ENCODE measurements around the gene TSC22D2.
A peak's percentile ranks its signal among the peaks of the same experiment; 100 is the strongest.
"Not testable (repeated sequence)": the region's sequence is repeated elsewhere in the genome, so short reads cannot be mapped to it uniquely, and the experiment has no call there.

The TSC22D2 gene

DNA sequence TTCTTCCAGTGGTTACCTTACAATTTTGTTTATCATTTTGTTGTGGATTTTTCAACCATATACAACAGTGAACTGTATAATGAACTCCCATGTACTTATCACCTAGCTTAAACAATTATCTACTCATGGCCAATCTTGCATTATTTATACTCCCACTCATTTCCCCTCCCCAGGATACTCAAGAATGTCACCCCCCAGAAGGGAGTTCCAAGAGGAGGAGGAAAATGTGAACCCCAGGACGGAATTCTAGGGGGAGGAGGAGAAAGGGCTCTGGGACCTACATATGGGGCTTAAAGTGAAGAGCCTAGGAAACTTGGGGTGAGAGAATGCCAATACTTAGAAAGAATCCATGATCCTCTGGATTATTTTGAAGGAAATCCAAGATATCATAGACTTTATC lies 59.3 kb downstream of the TSC22D2 start:
- in situ Hi-C loops (cut with HindIII; ENCODE audit: low sequenced_read_pairs), result no loop called here
- no peak for DNase-seq (ENCODE audit: low read depth)
- TF ChIP-seq, protein P1, sequence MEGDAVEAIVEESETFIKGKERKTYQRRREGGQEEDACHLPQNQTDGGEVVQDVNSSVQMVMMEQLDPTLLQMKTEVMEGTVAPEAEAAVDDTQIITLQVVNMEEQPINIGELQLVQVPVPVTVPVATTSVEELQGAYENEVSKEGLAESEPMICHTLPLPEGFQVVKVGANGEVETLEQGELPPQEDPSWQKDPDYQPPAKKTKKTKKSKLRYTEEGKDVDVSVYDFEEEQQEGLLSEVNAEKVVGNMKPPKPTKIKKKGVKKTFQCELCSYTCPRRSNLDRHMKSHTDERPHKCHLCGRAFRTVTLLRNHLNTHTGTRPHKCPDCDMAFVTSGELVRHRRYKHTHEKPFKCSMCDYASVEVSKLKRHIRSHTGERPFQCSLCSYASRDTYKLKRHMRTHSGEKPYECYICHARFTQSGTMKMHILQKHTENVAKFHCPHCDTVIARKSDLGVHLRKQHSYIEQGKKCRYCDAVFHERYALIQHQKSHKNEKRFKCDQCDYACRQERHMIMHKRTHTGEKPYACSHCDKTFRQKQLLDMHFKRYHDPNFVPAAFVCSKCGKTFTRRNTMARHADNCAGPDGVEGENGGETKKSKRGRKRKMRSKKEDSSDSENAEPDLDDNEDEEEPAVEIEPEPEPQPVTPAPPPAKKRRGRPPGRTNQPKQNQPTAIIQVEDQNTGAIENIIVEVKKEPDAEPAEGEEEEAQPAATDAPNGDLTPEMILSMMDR (IDR thresholded peaks at IDR 0.05; ENCODE audit: low read depth, low read length, missing control alignments), result no peak
- H3K4me3 ChIP-seq (ENCODE audit: low read depth, low read length), result no peak overlapping the region

DNA sequence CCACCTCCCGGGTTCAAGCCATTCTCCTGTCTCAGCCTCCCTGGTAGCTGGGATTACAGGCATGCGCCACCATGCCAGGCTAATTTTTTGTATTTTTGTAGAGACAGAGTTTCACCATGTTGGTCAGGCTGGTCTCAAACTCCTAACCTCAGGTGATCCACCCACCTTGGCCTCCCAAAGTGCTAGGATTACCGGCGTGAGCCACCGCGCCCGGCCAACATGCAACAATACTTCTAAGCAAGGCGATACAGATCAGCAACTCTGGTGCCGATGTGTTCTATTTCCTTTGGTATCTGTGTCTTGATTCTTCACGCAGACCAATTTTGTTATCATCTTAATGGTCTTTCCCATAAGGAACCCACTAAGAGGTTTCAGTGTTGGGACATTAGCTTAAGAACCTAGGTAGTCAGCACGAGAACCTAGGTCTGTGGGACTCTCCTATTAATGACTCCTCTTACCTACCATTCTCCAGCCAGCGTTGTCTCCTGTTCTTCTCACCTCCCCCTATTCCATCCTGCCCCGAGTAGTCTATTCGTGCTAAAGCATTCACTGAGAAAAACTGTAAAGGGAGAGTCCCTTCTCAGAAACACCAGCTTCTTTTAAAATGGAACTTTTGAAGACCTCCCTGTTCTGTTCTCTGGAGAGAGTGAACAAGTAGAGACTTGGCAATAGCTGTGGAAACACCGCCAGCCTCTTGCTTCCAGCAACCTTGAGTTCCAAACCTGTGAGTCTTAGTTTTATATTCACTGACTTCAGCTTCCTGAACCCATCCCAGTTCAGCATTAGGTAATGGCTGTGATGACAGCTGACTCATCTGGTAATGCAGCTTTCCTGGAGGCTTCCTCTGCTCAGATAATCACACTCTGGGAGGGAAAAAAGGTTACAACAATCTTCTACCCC lies 61.2 kb downstream of the TSC22D2 start:
- in situ Hi-C loops (cut with HindIII; ENCODE audit: low sequenced_read_pairs), result no loop called here
- DNase-seq (ENCODE audit: low read depth), result peak; percentile 91
- TF ChIP-seq, protein P1 (IDR thresholded peaks at IDR 0.05; ENCODE audit: low read depth, low read length, missing control alignments), result no peak
- H3K4me3 ChIP-seq (ENCODE audit: low read depth, low read length), result no peak overlapping the region

DNA sequence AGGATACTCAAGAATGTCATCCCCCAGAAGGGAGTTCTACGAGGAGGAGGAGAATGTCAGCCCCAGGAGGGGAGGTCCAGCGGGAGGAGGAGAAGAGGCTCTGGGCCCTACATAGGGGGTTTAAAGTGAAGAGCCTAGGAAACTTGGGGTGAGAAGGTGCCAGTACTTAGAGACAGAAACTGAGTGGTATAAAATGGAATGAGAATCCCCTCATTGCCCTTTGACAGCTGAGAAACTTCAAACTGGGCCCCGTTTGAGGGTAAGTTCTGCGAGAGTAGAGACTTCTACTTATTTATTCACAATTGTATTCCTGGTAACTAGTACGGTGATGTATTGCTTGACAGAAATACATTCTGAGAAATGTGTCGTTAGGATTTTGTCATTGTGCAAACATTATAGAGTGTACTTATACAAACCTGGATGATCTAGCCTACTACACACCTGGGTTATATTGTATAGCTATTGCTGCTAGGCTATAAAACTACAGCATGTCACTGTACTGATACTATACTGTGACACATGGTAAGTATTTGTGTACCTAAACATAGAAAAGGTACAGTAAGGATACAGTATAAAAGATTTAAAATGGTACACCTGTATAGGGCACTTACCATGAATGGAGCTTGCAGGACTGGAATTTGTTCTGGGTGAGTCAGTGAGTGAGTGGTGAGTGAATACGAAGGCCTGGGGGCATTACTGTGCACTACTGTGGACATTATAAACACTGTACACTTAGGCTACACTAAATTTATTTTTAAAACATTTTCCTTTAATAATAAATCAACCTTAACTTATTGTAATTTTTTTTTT lies 62.0 kb downstream of the TSC22D2 start:
- no peak overlapping the region for H3K4me3 ChIP-seq (ENCODE audit: low read depth, low read length)
- no peak for DNase-seq (ENCODE audit: low read depth)
- TF ChIP-seq, protein P1 (IDR thresholded peaks at IDR 0.05; ENCODE audit: low read depth, low read length, missing control alignments), result no peak
- in situ Hi-C loops (cut with HindIII; ENCODE audit: low sequenced_read_pairs), result no loop called here

DNA sequence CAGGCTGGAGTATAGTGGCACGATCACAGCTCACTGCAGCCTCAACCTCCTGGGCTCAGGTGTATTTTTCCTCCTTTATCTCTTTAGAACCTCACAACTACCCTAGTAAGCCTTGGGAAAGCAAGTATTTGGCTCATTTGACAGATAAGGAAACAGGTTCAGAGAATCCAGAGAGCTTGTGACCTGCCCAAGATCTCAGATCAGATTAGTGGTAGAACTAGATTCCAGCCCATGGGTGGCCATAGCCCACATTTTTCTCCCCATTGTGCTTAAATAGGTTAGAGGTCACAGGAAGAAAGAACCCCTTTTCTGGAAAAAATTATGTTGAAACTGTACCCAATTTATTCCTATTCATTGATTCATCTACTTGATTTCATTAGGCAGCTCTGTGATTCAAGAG lies 64.3 kb downstream of the TSC22D2 start:
- in situ Hi-C loops (cut with HindIII; ENCODE audit: low sequenced_read_pairs), result no loop called here
- no peak overlapping the region for H3K4me3 ChIP-seq (ENCODE audit: low read depth, low read length)
- TF ChIP-seq, protein P1 (IDR thresholded peaks at IDR 0.05; ENCODE audit: low read depth, low read length, missing control alignments), result no peak
- DNase-seq (ENCODE audit: low read depth), result no peak

- in situ Hi-C loops (cut with HindIII; ENCODE audit: low sequenced_read_pairs), result not testable (repeated sequence)
These were observed 65.1 kb downstream of the TSC22D2 start for GRCh38 chr3:150473161-150473560.

DNA sequence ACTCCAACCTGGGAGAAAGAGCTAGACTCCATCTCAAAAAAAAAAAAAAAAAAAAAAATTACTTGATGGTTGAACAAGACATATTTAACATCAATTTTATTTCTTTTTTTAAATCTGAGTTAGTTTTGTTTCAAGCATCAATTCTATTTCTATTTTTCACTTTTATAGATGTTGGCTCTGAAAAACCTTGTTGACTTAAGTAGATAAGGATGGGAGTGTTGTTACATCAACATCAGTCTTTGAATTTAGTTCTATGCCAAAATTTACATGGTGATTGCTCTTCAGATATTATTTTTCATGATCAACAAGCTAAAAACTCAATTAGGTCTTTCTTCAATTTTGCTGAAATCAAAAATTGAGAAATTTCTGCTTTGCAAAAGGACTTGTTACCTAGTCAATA lies 71.3 kb downstream of the TSC22D2 start:
- no peak overlapping the region for H3K4me3 ChIP-seq (ENCODE audit: low read depth, low read length)
- DNase-seq (ENCODE audit: low read depth), result no peak
- in situ Hi-C loops (cut with HindIII; ENCODE audit: low sequenced_read_pairs), result no loop called here
- TF ChIP-seq, protein P1 (IDR thresholded peaks at IDR 0.05; ENCODE audit: low read depth, low read length, missing control alignments), result no peak

More at GRCh38 chr3:150473161-150473560, 65.1 kb downstream of the TSC22D2 start:
- H3K4me3 ChIP-seq (ENCODE audit: low read depth, low read length); DNase-seq (ENCODE audit: low read depth): not testable (repeated sequence)
